GM20000 (cell line): Measurements from ENCODE around the gene ARSG.

ENCODE experiments used
- DNase-seq: peaks from one replicate; pipeline ENCODE4 v3.0.0; 2012; ENCODE audit warnings: low spot score
- TF ChIP-seq, protein P1 (sequence below): IDR thresholded peaks from 2 replicates; pipeline ENCODE4 v1.5.1; 2012; ENCODE audit warnings: mild to moderate bottlenecking, control low read depth; ENCODE audit errors: extremely low read depth, missing control alignments

The ARSG gene

DNA sequence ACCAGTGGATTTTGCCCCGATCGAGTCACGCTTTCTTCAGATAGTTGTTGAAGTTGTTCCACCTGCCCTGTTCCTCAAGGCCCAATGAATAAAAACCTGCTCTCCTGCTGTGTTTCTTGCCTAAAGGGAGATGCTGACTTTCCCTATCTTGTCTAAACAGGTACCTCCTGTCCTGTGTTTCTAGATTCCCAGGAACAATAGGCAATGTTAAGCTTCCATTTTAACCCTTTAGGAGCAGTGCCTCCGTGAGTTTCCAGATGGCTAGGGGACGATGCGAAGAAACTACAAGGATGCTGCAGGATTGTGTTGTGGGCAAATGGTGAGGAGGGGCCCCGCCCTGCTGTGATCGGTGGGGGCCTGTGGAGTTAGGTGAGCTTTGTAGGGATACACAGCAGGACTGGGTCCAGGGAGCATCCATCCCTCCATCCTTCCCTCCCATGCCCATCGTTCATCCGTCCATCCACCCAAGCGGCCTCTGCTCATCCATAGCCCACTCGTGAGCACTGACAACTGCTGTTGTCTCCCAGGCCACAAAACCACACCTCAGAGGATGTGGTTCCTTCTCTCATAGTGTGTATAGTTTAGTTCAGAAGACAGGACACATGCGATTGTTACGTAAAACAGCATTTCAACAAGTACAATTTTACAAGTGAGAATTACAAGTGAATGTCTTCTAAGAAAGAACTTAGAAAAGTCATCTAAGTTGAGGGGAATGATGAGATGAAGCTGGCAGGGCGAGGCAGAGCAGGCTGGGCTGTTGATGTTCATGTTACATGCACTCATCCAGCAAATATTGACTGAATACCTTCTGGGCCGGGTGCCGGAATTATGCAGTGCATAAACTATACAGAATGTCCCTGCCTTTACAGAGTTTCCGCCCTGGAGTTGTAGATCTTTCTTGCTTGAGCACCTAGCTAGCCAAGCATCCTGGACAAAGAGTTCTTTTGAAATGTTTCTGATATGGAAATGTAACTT, 5.2 kb downstream of the ARSG start:
- DNase-seq: peak; percentile 4
- TF ChIP-seq, protein P1, sequence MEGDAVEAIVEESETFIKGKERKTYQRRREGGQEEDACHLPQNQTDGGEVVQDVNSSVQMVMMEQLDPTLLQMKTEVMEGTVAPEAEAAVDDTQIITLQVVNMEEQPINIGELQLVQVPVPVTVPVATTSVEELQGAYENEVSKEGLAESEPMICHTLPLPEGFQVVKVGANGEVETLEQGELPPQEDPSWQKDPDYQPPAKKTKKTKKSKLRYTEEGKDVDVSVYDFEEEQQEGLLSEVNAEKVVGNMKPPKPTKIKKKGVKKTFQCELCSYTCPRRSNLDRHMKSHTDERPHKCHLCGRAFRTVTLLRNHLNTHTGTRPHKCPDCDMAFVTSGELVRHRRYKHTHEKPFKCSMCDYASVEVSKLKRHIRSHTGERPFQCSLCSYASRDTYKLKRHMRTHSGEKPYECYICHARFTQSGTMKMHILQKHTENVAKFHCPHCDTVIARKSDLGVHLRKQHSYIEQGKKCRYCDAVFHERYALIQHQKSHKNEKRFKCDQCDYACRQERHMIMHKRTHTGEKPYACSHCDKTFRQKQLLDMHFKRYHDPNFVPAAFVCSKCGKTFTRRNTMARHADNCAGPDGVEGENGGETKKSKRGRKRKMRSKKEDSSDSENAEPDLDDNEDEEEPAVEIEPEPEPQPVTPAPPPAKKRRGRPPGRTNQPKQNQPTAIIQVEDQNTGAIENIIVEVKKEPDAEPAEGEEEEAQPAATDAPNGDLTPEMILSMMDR: no peak

DNA sequence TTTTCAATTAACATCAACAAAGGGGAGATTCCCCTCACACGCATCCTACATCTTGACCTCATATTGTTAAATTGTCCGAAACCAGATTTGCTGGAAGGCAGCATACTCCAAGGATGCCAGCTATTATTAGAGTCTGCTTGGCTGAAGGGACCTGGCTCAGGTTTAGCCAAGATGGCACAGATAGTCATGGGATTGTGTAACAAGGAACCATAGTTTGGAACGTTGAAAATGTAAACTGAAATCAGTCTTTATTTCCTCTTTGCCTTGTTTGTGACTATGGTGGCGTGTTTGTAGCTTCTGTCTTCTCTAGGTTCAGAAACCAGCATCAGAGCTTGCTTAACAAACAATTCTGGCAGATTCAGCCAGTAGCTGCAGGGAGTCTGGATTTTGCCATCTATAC, 5.9 kb downstream of the ARSG start:
- TF ChIP-seq, protein P1: no peak
- no peak for DNase-seq

DNA sequence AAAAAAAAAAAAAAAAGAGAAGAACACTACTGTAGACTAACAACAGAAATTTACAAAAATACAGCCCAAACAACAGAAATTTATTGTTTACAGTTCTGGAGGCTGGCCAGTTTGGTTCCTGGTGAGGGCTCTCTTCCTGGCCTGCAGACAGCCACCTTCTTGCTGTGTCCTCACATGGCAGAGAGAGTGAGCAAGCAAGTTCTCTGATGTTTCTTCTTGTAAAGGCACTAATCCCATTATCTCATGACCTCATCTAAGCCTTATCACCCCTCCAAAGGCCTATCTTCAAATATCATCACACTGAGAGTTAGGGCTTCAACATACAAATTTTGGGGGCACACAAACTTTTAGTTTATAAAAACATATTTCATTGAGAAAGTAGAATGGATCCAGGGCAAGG, 7.3 kb downstream of the ARSG start:
- TF ChIP-seq, protein P1: no peak
- DNase-seq: no peak

DNA sequence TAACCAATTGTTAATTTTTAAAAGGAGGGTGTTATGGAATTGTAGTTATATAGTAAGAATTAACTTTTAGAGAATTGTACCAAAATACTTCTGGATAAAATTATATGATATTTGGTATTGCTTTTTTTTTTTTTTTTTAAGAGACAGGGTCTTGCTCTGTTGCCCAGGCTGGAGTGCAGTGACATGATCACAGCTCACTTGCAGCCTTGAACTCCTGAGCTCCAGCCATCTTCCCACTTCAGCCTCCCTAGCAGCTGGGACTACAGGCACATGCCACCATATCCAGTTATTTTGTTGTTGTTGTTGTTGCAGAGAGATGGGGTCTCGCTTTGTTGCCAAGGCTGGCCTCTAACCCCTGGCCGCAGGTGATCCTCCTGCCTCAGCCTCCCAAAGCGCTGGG, 8.5 kb downstream of the ARSG start:
- TF ChIP-seq, protein P1: no peak
- no peak for DNase-seq

DNA sequence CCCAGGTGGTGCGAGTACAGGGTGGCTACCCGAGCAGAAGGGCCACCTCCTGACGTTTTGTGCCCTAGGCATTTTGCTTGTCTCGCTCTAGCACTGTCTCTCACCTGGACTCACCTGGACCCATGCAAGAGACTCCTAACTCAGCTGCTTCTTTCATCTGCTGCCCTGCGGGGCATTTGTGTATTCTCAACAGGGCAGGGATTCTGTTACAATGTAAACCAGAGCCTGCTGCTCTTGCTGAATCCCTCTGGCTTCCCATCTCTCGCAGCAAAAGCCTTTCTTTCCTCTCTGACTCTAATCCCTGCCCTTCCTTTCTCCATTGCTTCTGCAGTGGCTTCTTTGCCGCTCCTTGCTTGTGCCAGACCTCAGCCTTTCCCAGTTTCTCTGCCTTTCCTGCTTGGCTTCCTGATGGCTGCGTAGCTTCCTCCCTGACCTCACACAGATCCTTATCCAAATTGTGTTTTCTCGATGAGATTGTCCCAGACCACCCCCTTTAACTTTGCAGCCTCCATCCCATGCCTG, 10.2 kb downstream of the ARSG start:
- DNase-seq: no peak
- TF ChIP-seq, protein P1: no peak

DNA sequence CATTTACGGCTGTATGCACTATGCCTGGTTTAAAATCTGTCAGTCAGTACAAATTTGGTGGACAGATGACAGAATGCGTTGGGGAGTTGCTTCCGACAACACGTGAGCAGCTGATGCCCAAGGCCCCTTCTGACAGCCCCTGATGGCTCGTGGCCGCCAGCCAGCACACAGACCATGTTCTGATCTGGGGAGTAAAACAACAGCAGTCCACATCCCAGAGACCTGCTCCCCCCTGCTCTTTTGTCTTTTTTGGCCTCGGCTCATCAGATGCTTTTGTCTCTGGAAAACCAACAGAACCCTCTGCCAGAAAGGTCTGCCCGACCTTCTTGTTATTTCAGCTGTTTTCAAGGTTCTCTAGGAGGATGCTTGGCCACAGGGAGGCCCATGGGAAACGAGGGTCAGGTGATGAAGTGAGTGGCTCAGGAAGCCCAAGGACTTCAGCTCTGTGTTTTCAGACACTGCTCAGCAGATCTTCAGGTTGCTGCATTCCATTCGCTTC, 10.8 kb downstream of the ARSG start:
- DNase-seq: no peak
- TF ChIP-seq, protein P1: no peak

DNA sequence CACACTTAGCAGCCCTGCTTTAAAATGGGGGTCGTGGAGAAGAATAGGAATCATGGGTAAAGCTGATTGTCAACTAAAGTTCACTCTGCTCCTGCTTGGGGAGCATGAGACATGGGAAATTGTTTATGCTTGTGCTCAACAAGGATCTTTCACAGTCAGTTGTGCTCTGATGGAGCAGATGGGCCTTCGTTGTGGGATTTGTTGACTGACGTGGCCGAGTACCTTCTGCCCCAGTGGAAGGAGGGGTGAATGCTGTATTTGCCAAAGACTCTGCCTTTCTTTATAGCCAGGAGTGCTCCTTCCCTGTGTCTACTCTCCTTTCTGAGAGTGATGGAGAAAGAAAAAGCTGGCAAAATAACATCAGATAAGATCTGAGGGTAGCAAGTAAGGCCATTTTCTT, 11.4 kb downstream of the ARSG start:
- DNase-seq: no peak
- TF ChIP-seq, protein P1: no peak
